Ascending aorta (tissue), 2 donors: ENCODE measurements around the gene SKP1. TPM values are rescaled to one million over a fixed set of nuclear protein-coding genes. Genes with fewer than 3 reads are reported as not detected.

Experiments used
- DNase-seq, 2 donors: peaks; one replicate each; pipeline ENCODE4 v3.0.0-alpha.2; 2019; ENCODE audit warnings: low spot score in 2 of 2
- H3K27ac ChIP-seq, 2 donors: fragments of 200-600 bp; sonication (generic); one replicate each; pipeline ENCODE4 v1.5.1; 2016 to 2017; ENCODE audit warnings: mild to moderate bottlenecking in 1 of 2
- H3K27me3 ChIP-seq: fragments of 200-600 bp; sonication (generic); one replicate; pipeline ENCODE4 v1.5.1; 2017
- H3K36me3 ChIP-seq, 2 donors: fragments of 200-600 bp; sonication (generic); one replicate each; pipeline ENCODE4 v1.5.1; 2016
- H3K4me1 ChIP-seq, 2 donors: fragments of 200-600 bp; sonication (generic); one replicate each; pipeline ENCODE4 v1.5.1; 2016 to 2017; ENCODE audit warnings: mild to moderate bottlenecking in 1 of 2
- H3K4me3 ChIP-seq, 2 donors: fragments of 200-600 bp; sonication (generic); one replicate each; pipeline ENCODE4 v1.5.1; 2016 to 2017; ENCODE audit warnings: mild to moderate bottlenecking in 1 of 2
- H3K9me3 ChIP-seq, 2 donors: fragments of 200-600 bp; sonication (generic); one replicate each; pipeline ENCODE4 v1.5.1; 2016
- intact Hi-C: fragments of 100-400 bp; cut with DNase I; formaldehyde crosslinking; loops from one replicate; pipeline ENCODE4 v1.15.1; 2023
- total RNA-seq: library from RNA; depleted of rRNA; stranded (reverse); fragments of >200 nt; gene quantifications from one replicate; pipeline ENCODE4 v1.1.0, GENCODE V29; 2016
- TF ChIP-seq, protein P1 (sequence below), 3 experiments: fragments of 200-600 bp in 2 of 3; fragments of 450-650 bp in 1 of 3; sonication (generic) in 2 of 3; IDR thresholded peaks; one replicate each; pipeline ENCODE4 v1.5.1; 2016 to 2019; ENCODE audit warnings: antibody characterized with exemption in 3 of 3, mild to moderate bottlenecking in 1 of 3, moderate library complexity in 1 of 3

Gene SKP1
- total RNA-seq, 1 donor from 2014 or later: 144 TPM

GRCh38 chr5:134111741-134112647 lies 64.8 kb downstream of the SKP1 start:
- Histone ChIP-seq H3K36me3 (no peaks in the 10 kb centered on the region), H3K27me3 (no peaks in the 10 kb centered on the region), H3K4me3 (no peak overlapping the region), H3K9me3 (no peaks in the 10 kb centered on the region), H3K4me1 (peaks cover 0 to 14% of the 10 kb centered on the region in 2 donors), H3K27ac (no peak overlapping the region)
- TF ChIP-seq, protein P1, sequence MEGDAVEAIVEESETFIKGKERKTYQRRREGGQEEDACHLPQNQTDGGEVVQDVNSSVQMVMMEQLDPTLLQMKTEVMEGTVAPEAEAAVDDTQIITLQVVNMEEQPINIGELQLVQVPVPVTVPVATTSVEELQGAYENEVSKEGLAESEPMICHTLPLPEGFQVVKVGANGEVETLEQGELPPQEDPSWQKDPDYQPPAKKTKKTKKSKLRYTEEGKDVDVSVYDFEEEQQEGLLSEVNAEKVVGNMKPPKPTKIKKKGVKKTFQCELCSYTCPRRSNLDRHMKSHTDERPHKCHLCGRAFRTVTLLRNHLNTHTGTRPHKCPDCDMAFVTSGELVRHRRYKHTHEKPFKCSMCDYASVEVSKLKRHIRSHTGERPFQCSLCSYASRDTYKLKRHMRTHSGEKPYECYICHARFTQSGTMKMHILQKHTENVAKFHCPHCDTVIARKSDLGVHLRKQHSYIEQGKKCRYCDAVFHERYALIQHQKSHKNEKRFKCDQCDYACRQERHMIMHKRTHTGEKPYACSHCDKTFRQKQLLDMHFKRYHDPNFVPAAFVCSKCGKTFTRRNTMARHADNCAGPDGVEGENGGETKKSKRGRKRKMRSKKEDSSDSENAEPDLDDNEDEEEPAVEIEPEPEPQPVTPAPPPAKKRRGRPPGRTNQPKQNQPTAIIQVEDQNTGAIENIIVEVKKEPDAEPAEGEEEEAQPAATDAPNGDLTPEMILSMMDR (IDR thresholded peaks at IDR 0.05): no peak
- intact Hi-C loops: no loop called here
- DNase-seq: no peak

GRCh38 chr5:134110382-134110781 lies 66.4 kb downstream of the SKP1 start:
- no peak for DNase-seq
- Histone ChIP-seq H3K36me3 (no peaks in the 10 kb centered on the region), H3K4me1 (peaks cover 0 to 14% of the 10 kb centered on the region in 2 donors), H3K4me3 (no peak overlapping the region), H3K27ac (no peak overlapping the region), H3K9me3 (no peaks in the 10 kb centered on the region), H3K27me3 (no peaks in the 10 kb centered on the region)
- TF ChIP-seq, protein P1 (IDR thresholded peaks at IDR 0.05): no peak
- intact Hi-C loops: no loop called here

DNA sequence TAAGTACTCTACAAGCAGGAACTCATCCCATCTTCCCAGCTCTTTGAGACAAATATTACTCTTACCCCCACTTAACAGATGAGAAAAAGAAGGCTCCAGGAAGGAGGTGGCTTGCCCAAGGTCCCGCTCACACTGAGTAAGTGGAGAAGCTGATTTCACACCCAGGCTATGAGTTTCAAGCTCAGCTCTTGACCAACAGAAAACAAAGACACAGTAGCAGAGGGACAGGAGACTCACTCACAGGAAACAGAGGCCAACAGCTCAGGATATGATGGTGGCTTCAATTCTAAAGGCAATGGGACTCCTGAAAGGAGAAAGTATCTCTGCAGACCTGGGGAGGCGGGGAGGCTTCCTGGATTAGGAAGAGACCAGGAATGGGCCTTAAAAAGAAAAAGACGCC lies 69.0 kb downstream of the SKP1 start:
- intact Hi-C loops: no loop called here
- no peaks in the 10 kb centered on the region for H3K4me1 ChIP-seq
- TF ChIP-seq, protein P1 (IDR thresholded peaks at IDR 0.05): no peak

DNA sequence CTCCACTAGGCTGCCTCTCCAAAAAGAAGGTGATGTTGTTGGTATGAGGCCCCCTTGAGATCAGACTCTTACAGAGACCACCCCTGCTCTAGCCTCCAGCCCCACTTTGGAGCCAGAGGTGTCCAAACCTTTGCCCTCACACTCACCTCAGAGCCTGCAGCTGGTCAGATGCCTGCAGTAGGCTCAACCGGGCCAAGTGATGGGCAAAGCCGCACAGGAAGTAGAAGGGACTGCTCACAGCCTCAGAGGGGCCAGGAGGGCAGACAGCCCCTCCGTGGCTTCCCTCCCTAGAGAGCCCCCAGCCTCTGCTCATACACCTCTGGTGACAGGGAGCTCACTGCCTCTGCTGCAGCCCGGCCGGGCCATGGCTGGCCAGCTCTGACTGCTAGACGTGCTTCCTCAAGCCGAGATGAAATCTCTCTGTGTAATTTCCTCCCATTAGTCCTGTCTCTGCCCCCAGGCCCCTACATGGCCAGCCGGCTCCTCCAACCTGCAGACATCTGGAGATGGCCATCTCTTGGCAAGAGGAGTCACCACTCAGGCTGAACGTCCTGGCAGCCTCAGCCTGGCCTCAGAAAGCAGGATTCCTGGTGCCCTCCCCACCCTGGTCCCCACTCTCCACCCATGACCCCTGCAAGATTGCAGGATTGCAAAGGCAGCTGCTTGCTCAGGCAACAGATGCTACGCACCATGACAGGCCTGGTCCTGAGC lies 69.6 kb downstream of the SKP1 start:
- intact Hi-C loops: no loop called here
- no peaks in the 10 kb centered on the region for H3K36me3 ChIP-seq
- H3K9me3 ChIP-seq: no peaks in the 10 kb centered on the region
- no peak for DNase-seq
- H3K4me1 ChIP-seq: no peaks in the 10 kb centered on the region
- TF ChIP-seq, protein P1 (IDR thresholded peaks at IDR 0.05): no peak
- H3K27ac ChIP-seq: no peak overlapping the region
- H3K27me3 ChIP-seq: no peaks in the 10 kb centered on the region
- H3K4me3 ChIP-seq: no peak overlapping the region

More for the DNA sequence above, 69.0 kb downstream of the SKP1 start:
- Histone ChIP-seq H3K27ac (no peak overlapping the region), H3K27me3 (no peaks in the 10 kb centered on the region), H3K36me3 (no peaks in the 10 kb centered on the region), H3K4me3 (no peak overlapping the region), H3K9me3 (no peaks in the 10 kb centered on the region)
- DNase-seq: no peak

- intact Hi-C loops: loop anchor here (2.0 to 5.0 kb wide), 2 partner anchors 37 to 67 kb away; no protein-coding TSS in a partner anchor
- H3K4me3 ChIP-seq: no peak overlapping the region
- peaks cover 3 to 17% of the 10 kb centered on the region in 2 donors for H3K4me1 ChIP-seq
- H3K27ac ChIP-seq: no peak overlapping the region
- no peak for DNase-seq
- H3K9me3 ChIP-seq: no peaks in the 10 kb centered on the region
- no peaks in the 10 kb centered on the region for H3K27me3 ChIP-seq
- TF ChIP-seq, protein P1 (IDR thresholded peaks at IDR 0.05): no peak
- no peaks in the 10 kb centered on the region for H3K36me3 ChIP-seq
Measured at GRCh38 chr5:134103998-134104654, 72.6 kb downstream of the SKP1 start.
